ENCODE data around the gene MEF2B.
A peak's percentile ranks its signal among the peaks of the same experiment; 100 is the strongest.

MEF2B gene

GRCh38 chr19:19138109-19138981 lies 31.7 kb downstream of the MEF2B start, which contains the start of gene TMEM161A:
TMEM161A (minus strand) TSS chr19:19138478; CDS start chr19:19138428, 50 bp downstream.
- H3K4me3 ChIP-seq (ENCODE audit: low read depth, low read length) = peak within 1 kb of the TSS; percentile 55
- CTCF ChIA-PET = interaction anchor here (0.7 to 2.0 kb wide), 5 partner anchors 67 to 294 kb away, joined by 3 to 8 read pairs (median 6); no protein-coding TSS in a partner anchor
- peak within 1 kb of the TSS; percentile 64; the same call in 1 of the 2 replicates for H3K27ac ChIP-seq (ENCODE audit: extremely low read depth, low read depth, low read length)
- H3K9me3 ChIP-seq (ENCODE audit: control insufficient read depth, insufficient read depth, low read depth, low read length) = no peaks in the 10 kb centered on the region
- peaks cover 0 to 9% of the 10 kb centered on the region in 2 experiments; a peak in 2 of 3 replicates for H3K36me3 ChIP-seq (ENCODE audit: control insufficient read depth in 2 of 2, insufficient read depth in 1 of 2, low read length in 2 of 2)
- peaks cover 3% of the 10 kb centered on the region; the same call in 1 of the 2 replicates for H3K4me1 ChIP-seq (ENCODE audit: control insufficient read depth, insufficient read depth, low read length)
- POLR2A ChIA-PET = no interaction called here
- peak; percentile 14; the same call in 1 of the 2 replicates for TF ChIP-seq ZNF629 (tag by site-specific recombination; IDR thresholded peaks at IDR 0.05)
- TF ChIP-seq ZIC2 (tag by site-specific recombination; IDR thresholded peaks at IDR 0.05) = peak; percentile 34; the same call in 1 of the 2 replicates
- TF ChIP-seq TRIM28 (IDR thresholded peaks at IDR 0.05; ENCODE audit: borderline replicate concordance, low read length) = no peak
- TF ChIP-seq SP7 (tag by site-specific recombination; IDR thresholded peaks at IDR 0.05) = 0 out of 2 replicates have a peak, but pooled peaks have one; percentile 22
- TF ChIP-seq, protein P1, sequence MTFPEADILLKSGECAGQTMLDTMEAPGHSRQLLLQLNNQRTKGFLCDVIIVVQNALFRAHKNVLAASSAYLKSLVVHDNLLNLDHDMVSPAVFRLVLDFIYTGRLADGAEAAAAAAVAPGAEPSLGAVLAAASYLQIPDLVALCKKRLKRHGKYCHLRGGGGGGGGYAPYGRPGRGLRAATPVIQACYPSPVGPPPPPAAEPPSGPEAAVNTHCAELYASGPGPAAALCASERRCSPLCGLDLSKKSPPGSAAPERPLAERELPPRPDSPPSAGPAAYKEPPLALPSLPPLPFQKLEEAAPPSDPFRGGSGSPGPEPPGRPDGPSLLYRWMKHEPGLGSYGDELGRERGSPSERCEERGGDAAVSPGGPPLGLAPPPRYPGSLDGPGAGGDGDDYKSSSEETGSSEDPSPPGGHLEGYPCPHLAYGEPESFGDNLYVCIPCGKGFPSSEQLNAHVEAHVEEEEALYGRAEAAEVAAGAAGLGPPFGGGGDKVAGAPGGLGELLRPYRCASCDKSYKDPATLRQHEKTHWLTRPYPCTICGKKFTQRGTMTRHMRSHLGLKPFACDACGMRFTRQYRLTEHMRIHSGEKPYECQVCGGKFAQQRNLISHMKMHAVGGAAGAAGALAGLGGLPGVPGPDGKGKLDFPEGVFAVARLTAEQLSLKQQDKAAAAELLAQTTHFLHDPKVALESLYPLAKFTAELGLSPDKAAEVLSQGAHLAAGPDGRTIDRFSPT (tag by site-specific recombination; IDR thresholded peaks at IDR 0.05) = no peak; the same call in 1 of the 2 replicates
- no peak for TF ChIP-seq ZNF837 (tag by site-specific recombination; IDR thresholded peaks at IDR 0.05)
- peak; percentile 95 for TF ChIP-seq ZNF16 (tag by site-specific recombination; IDR thresholded peaks at IDR 0.05; ENCODE audit: low read depth)
- TF ChIP-seq KLF7 (tag by site-specific recombination; IDR thresholded peaks at IDR 0.05; ENCODE audit: borderline replicate concordance) = no peak
- no peak for TF ChIP-seq ZNF138 (tag by site-specific recombination; IDR thresholded peaks at IDR 0.05; ENCODE audit: borderline replicate concordance)
- TF ChIP-seq ZNF580 (tag by site-specific recombination; IDR thresholded peaks at IDR 0.05) = no peak
- TF ChIP-seq TCF7L2 (IDR thresholded peaks at IDR 0.05; ENCODE audit: borderline replicate concordance, low read depth, low read length) = peak; percentile 96
- TF ChIP-seq ZBTB1 (tag by site-specific recombination; IDR thresholded peaks at IDR 0.05) = no peak
- TF ChIP-seq ZSCAN16 (tag by site-specific recombination; IDR thresholded peaks at IDR 0.05) = 0 out of 2 replicates have a peak, but pooled peaks have one; percentile 15
- 0 out of 2 replicates have a peak, but pooled peaks have one; percentile 44 for TF ChIP-seq PATZ1 (tag by site-specific recombination; IDR thresholded peaks at IDR 0.05)
- TF ChIP-seq RBAK (tag by site-specific recombination; IDR thresholded peaks at IDR 0.05) = no peak
- peak; percentile 50; the same call in 1 of the 2 replicates for TF ChIP-seq SP3 (tag by site-specific recombination; IDR thresholded peaks at IDR 0.05)
- peak; percentile 64 for TF ChIP-seq ZBTB17 (tag by site-specific recombination; IDR thresholded peaks at IDR 0.05)
- TF ChIP-seq ZXDB (tag by site-specific recombination; IDR thresholded peaks at IDR 0.05) = peak; percentile 69
- TF ChIP-seq SP2 (tag by site-specific recombination; IDR thresholded peaks at IDR 0.05) = peak; percentile 89
- TF ChIP-seq ZNF19 (tag by site-specific recombination; IDR thresholded peaks at IDR 0.05; ENCODE audit: low read depth) = no peak
- TF ChIP-seq ZBTB10 (tag by site-specific recombination; IDR thresholded peaks at IDR 0.05) = peak; percentile 14; the same call in 1 of the 2 replicates
- no peak for TF ChIP-seq ZNF843 (tag by site-specific recombination; IDR thresholded peaks at IDR 0.05)
- TF ChIP-seq ZNF561 (tag by site-specific recombination; IDR thresholded peaks at IDR 0.05; ENCODE audit: borderline replicate concordance) = no peak
- no peak for TF ChIP-seq ZNF529 (tag by site-specific recombination; IDR thresholded peaks at IDR 0.05; ENCODE audit: insufficient replicate concordance)
- TF ChIP-seq ZBTB48 (tag by site-specific recombination; IDR thresholded peaks at IDR 0.05) = peak; percentile 62; the same call in 1 of the 2 replicates
- TF ChIP-seq, protein P2, sequence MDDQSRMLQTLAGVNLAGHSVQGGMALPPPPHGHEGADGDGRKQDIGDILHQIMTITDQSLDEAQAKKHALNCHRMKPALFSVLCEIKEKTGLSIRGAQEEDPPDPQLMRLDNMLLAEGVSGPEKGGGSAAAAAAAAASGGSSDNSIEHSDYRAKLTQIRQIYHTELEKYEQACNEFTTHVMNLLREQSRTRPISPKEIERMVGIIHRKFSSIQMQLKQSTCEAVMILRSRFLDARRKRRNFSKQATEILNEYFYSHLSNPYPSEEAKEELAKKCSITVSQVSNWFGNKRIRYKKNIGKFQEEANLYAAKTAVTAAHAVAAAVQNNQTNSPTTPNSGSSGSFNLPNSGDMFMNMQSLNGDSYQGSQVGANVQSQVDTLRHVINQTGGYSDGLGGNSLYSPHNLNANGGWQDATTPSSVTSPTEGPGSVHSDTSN (CRISPR knock-in tag; IDR thresholded peaks at IDR 0.05) = peak; percentile 98
- TF ChIP-seq, protein P3, sequence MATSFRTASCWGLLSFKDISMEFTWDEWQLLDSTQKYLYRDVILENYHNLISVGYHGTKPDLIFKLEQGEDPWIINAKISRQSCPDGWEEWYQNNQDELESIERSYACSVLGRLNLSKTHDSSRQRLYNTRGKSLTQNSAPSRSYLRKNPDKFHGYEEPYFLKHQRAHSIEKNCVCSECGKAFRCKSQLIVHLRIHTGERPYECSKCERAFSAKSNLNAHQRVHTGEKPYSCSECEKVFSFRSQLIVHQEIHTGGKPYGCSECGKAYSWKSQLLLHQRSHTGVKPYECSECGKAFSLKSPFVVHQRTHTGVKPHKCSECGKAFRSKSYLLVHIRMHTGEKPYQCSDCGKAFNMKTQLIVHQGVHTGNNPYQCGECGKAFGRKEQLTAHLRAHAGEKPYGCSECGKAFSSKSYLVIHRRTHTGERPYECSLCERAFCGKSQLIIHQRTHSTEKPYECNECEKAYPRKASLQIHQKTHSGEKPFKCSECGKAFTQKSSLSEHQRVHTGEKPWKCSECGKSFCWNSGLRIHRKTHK (tag by site-specific recombination; IDR thresholded peaks at IDR 0.05) = no peak

Measured in HEK293 (cell line).